ENCODE measurements around the gene GALNT5.
"Not testable (repeated sequence)": the region's sequence is repeated elsewhere in the genome, so short reads cannot be mapped to it uniquely, and the experiment has no call there.

GALNT5 gene

DNA sequence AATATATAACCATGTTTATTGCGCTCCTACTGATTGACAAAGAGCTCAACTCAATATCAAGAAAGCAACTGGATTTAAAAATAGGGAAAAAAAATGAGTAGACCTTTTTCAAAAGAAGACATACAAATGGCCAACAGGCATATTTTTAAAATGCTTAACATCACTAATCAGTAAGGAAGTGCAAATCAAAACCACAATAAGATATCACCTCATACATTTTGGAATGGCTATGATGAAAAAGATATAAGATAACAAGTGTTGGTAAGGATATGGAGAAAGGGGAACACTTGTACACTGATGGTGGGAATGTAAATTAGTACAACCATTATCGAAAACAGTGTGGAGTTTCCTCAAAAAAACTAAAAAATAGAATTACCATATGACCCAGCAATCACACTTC is 5.6 kb upstream of the GALNT5 start:
- DNase-seq (ENCODE audit: low spot score) = no peak

- DNase-seq (ENCODE audit: low spot score) = no peak
Measured at GRCh38 chr2:157252529-157252928, 5.0 kb upstream of the GALNT5 start.

GRCh38 chr2:157254041-157254440 is 3.5 kb upstream of the GALNT5 start:
- DNase-seq (ENCODE audit: low spot score) = no peak

DNA sequence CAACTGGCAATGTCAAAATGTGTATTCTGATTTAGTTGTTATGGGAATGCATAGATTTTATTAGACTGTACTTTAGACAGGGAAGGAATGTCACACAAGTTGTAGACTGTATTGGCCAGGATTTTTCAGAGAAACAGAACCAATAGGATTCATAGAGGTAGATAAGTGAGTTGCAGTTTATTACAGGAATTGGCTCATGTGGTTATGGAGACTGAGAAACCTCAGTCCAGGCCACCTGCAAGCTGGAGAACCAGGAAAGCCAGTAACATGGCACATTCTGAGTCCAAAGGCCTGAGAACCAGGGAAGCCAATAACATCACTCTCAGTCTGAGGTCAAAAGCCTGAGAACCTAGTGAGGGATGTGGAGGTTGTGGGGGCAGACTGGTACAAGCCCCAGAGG is 1.8 kb upstream of the GALNT5 start:
- DNase-seq (ENCODE audit: low spot score) = no peak

DNA sequence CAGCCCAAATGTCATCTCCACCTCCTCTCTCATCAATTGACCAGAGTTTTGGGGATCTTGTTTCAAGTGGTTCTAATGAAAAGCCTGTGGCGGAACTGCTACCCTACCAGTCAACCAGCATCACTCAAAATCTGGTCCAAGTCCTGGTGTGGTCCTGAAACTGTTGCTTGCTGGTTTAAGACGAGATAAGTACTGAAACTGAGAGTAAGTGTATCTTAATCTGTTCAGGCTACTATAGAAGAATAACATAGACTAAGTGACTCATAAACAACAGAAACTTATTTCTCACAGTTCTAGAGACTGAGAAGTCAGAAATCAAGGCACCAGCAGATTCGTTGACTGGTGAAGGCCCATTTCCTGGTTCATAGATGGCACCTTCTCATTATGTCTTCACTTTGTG is 879 bp upstream of the GALNT5 start:
- DNase-seq (ENCODE audit: low spot score) = no peak

DNA sequence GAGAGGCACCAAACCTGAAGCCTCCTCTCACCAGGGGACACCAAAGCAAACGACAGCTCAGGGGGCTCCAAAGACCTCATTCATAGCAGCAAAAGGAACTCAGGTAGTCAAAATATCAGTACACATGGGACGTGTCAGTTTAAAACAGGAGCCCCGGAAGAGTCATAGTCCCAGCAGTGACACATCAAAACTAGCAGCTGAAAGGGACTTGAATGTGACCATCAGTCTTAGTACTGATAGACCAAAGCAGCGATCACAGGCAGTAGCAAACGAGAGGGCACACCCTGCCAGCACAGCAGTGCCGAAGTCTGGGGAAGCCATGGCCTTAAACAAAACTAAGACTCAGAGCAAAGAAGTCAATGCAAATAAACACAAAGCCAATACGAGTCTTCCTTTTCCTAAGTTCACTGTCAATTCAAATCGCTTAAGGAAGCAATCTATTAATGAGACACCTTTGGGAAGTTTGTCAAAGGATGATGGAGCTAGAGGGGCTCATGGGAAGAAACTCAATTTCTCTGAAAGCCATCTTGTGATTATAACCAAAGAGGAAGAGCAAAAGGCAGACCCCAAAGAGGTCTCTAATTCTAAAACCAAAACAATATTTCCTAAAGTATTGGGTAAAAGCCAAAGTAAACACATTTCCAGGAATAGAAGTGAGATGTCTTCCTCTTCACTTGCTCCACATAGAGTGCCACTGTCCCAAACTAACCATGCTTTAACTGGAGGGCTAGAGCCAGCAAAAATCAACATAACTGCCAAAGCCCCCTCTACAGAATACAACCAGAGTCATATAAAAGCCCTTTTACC is 1.2 kb downstream of the GALNT5 start:
- no peak for DNase-seq (ENCODE audit: low spot score)

DNA sequence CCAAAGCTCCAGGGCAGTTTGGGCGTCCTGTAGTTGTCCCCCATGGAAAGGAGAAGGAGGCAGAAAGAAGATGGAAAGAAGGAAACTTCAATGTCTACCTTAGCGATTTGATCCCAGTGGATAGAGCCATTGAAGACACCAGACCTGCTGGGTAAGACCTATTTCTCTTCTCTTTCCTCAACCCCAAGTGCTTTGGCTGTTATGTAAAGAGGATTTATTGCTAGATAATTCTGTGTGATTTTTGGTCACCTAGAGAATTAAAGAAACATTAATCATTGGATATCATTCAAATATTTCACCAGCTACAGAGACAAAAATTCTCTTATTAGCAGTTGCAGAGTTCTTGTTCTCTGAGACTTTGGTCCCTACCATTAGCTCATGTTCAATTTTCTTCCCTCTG is 1.9 kb downstream of the GALNT5 start:
- DNase-seq (ENCODE audit: low spot score) = no peak

DNA sequence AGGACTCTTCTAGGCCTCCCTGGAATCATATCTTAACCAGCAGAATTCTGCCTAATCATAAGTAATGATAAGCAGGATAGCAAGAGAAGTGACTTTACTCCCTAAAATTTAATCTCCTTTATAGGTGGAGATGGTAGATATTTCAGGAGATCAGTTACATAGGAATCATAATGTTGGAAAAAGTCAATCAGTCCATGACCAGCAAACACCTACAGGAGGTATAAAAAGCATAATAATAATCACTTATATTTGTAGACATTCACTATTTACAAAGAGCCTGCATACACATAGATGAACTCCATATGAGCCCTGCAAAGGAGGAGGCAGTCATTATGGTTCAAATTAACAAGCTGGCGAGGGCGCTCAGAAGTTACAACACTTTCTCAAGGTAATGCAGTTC is 2.5 kb downstream of the GALNT5 start:
- DNase-seq (ENCODE audit: low spot score) = no peak

DNA sequence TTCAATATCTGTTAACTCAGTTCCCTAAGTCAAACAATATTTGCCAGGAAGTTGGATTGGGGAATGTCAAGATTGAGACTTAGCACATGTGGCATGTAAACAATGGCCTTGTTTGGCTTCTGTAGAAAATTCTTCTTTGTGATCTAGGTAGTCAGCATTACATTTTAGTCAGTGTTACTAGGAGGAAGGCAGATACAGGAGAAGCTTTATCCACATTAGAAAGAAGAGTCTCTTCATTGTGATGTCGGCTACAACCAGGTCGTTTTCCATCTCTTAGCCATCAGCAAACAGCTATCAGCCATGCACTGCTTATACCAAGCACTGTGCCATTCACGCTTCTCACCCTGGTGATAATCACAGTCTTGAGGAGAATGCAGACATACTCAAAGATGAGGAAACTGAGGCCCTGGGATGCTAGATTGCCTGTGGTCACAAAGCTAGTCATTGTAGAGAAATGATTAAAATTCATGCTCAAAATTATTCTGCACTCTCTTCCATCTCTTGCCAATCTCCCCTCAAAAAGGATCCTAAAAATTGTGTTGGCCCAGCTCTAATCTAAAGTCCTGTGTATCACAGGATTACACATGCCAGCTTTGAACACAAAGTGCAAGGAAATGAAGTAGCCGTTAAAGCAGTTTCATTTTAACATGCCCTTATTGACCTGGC is 3.2 kb downstream of the GALNT5 start:
- DNase-seq (ENCODE audit: low spot score) = no peak

DNA sequence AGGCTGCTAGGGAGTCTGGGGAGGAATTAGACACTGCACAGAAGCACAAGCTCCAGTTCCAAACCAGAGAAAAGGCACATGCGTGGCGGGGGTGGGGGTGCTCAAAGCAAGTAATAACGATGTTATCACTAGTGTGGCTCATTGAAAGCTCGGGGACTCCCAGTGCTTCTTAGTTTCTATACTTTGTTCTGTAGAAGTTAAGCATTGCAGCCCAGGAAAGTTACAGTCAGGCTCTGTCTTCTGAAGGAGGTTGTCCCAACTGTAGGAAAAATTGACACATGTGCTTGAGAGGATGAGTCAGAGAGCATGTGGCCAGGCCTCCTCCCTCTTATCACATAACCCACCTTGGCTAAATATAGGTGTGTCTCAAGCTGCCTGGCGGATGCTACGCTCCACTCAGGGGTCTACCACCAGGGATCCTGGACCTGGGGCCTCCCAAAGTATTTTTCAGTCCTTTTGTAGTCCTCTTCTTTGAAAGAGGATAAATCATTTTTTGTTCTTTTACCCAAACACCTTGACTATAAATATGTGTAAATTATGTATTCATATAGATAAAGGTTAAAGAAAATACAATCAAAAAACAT is 3.8 kb downstream of the GALNT5 start:
- DNase-seq (ENCODE audit: low spot score) = no peak

- no peak for DNase-seq (ENCODE audit: low spot score)
Measured at GRCh38 chr2:157262248-157262647, 4.7 kb downstream of the GALNT5 start.

DNA sequence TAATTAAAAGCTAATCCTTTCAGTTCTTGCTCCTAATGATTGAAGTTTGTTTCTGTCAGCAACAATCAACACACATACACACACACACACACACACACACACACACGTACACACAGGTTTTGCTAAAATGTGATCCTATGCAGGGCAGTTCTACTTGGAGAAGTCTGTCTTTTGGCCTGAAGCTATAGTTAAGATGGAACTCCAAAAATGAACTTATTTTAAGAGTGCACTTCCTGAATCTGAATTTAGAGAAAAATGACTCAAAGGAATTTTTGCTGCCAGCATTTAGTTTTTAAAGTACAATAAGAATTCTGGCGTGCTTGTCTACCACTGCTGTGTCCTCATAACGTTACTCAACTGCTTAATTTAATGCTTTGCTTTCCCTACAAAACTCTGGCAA is 6.6 kb downstream of the GALNT5 start:
- DNase-seq (ENCODE audit: low spot score) = no peak

GRCh38 chr2:157265825-157266224 is 8.3 kb downstream of the GALNT5 start:
- DNase-seq (ENCODE audit: low spot score) = no peak

DNA sequence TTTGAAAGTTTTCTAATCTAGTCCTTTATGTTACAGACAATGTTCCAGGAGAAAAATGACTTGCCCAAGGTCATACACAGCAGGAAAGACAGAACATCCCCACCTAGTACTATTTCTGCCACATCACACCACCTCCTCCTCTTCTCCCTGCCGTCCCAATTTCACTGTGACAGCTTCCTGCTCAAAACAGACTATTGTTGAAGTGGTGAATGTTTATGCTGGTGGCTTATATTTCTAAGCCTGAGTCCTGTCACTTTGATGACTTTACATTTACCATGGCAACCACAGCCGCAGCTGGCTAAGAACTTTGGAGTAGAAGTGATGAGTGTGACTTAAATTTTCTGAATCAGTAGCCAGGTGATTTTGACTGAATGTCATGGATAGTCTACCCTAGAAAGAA is 10.0 kb downstream of the GALNT5 start:
- DNase-seq (ENCODE audit: low spot score) = no peak

- DNase-seq (ENCODE audit: low spot score) = no peak
Measured at GRCh38 chr2:157269060-157269459, 11.6 kb downstream of the GALNT5 start.

DNA sequence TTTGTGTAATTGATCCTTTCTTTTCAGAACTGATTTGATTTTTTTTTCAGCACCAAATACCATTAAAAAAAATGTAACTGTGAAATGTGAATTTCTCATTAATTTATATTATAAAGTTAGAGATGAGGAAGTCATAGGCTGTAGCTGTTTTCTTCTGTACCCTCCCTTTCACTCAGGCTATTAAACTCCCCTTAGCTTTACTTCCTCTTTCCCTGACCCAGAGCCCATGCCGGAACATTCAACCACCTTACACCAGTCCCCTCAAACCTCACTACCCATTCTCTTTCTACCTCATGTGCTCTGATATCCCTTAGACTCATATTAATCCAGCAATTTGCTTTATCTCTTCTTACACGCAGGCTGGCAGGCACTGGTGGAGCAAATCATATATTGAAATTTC is 12.4 kb downstream of the GALNT5 start:
- DNase-seq (ENCODE audit: low spot score) = no peak

GRCh38 chr2:157271590-157272203 is 14.2 kb downstream of the GALNT5 start:
- no peak for DNase-seq (ENCODE audit: low spot score)

DNA sequence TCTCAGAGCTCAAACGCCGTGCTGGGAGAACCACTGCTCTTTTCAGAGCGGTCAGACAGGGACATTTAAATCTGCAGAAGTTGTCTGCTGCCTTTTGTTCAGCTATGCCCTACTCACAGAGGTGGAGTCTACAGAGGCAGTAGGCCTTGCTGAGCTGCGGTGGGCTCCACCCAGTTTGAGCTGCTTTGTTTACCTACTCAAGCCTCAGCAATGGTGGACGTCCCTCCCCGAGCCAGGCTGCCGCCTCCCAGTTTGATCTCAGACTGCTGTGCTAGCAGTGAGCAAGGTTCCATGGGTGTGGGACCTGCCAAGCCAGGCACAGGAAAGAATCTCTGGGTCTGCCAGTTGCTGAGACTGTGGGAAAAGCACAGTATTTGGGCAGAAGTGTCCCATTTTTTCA is 21.8 kb downstream of the GALNT5 start:
- DNase-seq (ENCODE audit: low spot score) = not testable (repeated sequence)

DNA sequence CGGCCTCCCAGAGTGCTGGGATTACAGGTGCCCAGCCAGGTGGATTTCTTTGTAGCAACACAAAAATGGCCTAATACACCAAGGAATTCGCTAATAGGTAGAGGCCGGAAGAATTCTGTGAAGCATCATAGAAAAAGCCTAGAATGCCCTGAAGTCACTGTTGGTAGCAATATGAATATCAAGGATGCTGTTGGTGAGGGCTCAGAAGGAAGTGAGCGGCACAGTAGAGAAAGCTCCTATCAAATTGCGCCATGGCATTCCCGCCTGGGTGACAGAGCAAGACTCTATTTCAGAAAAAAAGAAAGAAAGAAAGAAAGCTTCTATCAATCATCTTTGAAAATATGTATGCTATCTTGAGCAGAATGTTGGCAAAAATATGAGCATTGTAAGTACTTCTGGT is 23.8 kb downstream of the GALNT5 start:
- no peak for DNase-seq (ENCODE audit: low spot score)

DNA sequence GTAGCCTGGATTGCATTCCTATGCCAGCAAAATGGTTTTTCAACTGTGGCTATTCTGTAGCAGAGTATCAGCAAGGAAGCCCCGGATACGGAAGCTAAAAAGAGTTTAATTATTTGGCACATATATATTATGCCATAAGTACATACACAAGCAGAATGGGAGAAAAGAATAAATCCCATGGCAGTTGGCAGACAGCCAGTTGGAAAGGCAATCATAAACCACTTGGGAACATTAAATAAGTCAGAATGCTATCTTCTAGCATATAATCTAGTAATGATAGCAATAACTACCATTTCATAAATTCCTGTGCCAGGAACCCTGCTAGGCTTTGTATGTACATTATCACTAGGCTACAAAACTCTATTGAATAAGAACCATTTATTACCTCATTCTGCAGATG is 26.0 kb downstream of the GALNT5 start:
- DNase-seq (ENCODE audit: low spot score) = no peak

GRCh38 chr2:157287160-157287559 is 29.7 kb downstream of the GALNT5 start:
- no peak for DNase-seq (ENCODE audit: low spot score)

GRCh38 chr2:157290525-157290924 is 33.0 kb downstream of the GALNT5 start:
- DNase-seq (ENCODE audit: low spot score) = no peak

DNA sequence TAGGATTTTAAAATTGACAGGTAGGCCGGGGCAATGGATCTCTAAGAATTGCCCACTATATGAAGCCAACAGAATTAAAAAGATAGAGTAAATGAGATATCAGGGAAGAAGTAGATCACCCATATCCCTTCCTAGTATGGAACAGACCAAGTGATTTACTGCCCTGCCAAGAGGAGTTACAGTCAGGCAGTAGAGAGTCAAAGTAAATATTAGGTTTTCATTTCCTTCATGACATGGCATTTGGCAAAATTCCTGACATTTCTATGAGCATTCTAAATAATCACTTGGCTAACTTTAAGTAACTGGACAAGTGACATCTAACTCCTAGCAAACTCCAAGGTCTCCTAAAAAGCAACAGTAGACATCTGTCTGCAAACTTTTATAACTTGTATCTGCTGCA is 33.5 kb downstream of the GALNT5 start:
- DNase-seq (ENCODE audit: low spot score) = no peak

Measured in Ammon's horn (tissue), 1 donor.